ELF-1 (cell line): ENCODE results near the gene ATP11C.
A peak's percentile ranks its signal among the peaks of the same experiment; 100 is the strongest.

Experiments used
- DNase-seq: peaks from one replicate; pipeline ENCODE4 v3.0.0-alpha.2; 2016; ENCODE audit warnings: low read depth, low spot score

Gene ATP11C

DNA sequence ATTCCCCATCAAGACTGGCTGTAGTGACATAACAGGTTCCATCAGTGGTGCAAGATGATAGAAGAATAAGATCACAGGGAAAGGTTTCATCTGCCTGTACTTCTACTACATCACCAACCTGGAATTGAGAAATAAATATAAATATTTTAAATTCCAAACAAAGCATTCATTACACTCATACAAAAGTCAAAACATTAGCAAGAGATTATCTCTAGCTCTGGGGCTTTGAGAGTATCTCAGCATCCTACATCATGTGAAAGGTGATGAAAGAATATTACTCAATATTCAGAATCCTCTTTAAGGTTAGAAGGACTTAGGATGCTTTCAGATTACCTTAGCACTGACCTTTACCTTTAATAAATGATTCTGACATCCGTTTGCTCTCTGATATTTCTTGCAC, 128.4 kb downstream of the ATP11C start:
- DNase-seq: no peak

DNA sequence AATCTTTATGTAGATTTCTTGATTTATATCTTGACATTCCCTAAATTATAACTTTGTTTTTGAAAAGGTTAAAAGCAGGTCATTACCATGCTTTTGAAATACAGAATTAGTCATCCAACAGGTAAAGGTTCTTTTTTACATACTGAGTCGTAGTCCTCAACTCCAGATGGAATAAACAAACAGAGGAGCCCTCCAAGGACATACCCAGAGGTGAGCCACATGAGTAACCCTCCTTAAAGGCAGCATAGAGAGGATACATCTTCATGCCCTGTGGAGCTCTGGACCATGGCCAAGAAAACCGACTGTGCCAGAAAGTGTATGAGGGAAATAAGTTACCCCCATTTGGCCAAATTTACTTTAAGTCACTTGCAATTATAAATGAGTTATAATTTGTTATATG, 129.6 kb downstream of the ATP11C start:
- DNase-seq: no peak

DNA sequence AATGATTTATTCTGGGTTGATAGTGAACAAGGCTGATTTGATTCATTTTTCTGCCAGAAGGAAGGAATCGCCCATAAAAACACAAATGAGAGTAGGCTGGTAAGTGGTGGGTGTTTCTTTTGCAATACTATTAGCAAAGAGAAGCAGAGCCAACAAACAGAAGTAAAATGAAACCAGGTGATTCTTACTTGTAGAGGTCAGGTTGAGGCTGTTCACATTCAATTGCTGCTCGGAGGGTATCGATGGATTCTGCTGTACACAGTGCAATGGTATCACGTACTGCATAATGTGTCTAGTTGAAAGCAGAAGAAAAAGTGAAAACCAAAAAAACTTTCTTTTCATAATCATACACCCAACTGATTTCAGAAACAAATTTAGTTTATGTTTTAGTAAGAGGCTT, 130.8 kb downstream of the ATP11C start:
- DNase-seq: no peak

DNA sequence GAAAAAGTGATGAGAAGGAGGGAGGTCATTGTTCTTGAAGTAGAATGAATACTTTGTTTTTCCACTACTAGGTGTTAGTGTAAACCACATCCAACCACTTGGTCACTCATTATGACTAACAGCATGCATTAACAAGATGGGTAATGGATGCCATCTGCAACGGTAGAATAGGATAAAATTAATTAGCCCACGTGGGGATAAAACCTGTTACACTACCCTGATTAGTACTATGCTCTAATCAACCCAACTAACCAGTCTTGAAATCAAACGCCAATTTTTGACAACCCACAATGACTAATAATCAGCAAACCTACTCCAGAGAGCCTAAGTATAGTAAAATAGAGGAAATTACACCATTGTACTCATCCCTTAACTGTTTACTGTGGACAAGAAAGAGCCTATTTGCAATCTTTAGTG, 131.4 kb downstream of the ATP11C start:
- DNase-seq: no peak

DNA sequence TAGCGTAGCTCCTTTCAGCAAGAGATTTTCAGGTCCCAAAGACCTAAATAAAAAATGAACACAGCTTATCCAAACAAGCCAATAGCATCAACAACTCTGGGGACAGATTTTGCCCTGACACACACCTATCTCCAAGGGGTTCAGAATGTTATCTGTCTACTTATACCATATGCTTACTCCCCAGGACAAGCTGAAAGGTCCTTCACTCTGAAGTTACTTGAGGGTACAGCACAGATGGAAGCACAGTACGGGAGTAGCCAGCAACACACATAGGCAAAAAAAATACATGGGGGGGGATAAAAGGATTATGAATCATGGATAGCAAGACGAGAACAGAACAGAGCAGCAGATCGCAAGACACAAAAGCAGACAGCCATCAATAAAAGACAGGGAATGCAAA, 134.2 kb downstream of the ATP11C start:
- no peak for DNase-seq

DNA sequence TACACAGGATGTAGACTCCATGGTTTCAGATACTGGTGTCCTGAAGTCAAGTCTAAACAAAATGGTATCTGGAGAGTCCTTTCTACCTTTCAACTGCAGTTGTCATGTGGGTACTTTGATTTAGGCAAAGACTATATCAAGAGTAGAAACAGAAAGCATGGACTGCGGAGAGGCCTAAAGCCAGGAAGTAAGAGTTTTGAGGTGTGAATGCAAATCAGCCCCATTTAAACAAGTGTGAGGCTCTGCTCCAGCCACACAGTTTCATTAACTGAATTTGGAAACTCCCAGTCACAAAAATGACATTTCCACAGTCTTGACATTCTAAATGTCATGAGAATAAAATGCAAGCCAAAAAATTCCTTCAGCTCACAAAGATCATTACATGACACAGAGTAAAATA, 137.7 kb downstream of the ATP11C start:
- no peak for DNase-seq

DNA sequence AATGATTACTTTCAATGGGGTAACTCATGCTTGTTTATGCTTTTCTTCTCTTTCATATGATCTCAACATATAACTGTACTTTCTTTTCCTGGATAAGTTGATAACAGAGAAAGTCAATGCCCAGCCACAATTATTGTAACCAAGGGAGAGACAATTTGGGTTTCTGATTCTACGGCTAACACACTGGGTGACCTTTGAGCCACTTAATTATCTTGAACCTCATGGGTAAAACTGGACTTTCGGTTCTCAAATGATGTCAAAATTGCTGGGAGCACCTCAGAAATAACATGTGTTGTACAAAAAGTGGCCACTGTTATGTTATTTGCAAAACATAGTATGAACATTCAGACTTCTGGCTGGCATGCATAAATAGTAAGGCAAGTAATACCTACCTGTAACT, 145.3 kb downstream of the ATP11C start:
- DNase-seq: no peak

DNA sequence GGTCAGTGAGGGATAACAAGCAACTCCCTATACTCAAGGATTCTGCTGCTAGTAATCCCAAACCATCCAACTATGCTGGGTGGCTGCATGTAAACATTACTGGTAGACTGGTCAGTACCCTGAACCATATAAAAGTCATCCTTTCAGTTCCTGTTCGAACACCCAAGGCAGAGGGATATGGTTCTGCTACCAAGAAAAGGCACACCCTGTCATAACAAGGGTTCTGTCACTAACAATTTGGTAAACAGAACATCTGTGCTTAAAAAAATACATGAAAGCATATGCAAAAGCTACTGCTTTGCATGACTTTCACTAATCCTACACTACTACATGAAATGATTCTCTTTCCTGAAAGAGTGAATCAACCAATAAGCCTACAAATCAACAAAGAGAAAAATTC, 148.0 kb downstream of the ATP11C start:
- no peak for DNase-seq

DNA sequence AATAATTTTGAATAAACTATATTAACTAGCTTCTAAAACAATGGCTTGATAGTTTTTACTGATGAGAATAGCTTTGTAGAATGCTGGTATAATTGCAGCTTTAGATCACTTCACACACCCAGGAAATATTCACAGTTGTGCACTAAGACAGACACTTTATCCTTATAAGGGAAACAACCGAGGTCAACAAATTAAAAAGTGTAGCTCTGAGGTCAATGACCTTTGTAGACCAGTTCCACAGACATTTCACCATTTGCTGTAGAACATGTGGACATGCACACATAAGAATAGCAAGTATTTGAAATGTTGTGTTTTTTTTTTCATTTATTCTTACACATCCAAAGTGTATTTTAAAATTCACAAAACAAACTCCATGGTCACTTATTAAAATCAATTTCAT, 148.9 kb downstream of the ATP11C start:
- no peak for DNase-seq

DNA sequence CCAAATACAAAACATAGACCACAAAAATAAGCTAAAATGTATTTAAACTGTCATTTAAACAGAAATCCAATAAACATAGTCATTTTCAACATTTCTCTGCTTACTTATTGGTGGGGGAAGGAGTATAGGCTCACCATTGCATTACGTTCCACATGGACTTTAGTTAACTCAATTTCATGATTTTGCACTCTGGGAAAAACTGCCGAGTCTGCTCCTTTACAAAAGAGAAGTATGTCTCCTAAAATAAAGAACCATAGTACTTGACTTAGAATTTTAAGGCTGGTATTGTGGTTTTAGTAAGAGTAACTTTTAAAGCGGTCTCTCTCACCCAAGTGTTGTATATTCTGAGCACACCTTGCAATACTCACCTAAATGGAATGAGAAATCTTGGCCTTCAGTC, 149.8 kb downstream of the ATP11C start:
- DNase-seq: no peak

DNA sequence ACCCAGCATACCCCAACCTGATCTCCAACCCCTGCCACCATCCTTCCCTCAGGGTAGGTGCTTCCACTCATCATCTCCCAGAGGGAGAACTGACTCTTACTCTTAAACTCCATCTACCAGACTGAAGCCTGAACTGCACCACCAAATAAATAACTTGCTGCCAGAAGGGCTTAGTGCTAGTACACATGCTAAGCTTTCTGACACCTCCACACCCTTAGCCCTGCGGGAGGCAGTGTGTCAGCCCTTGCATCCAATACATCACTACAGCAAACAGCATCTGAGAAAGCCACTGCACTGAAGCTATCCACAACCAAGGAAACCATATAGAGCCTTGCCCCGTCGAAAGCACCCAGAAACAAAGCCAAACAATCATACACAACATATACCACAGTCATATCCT, 156.3 kb downstream of the ATP11C start:
- no peak for DNase-seq

DNA sequence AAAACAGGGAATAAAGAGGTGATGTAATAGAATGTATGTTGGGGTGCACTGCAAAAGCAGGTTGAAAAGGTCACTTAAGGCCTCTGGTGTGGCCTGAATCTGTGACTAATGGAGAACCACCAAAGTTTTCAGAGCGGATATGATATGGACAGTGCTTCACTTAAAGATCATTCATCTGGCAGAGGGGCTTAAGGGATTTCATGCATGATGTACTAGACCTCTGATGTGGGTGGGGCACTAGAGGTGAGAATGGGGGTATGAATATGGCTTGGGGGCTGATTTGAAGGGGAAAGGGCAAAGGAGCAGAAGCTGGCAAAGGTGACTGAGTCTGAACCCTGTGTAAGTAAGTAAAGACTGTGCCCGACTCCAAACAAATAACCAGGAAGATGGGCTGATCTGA, 162.5 kb downstream of the ATP11C start:
- no peak for DNase-seq

DNA sequence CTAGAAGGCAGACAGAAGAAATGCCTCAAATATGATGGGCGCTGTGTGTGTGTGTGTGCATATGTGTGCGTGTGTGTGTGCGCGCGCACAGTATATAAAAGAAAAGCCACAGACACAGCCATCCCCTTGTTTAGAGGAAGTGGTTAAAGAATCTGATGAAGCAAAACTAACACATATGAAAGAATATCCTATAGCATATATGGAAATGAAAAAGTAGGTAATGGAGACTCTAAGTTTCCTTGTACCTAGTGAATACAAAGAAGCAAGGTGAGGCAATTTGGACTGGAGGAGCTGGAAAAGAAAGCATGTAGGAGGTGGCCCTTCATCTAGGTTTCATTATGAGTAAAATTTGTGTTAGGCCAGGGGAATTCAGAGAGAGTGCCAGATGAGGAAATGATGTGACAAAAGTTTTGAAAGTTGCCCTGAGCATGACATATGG, 166.3 kb downstream of the ATP11C start:
- DNase-seq: no peak

DNA sequence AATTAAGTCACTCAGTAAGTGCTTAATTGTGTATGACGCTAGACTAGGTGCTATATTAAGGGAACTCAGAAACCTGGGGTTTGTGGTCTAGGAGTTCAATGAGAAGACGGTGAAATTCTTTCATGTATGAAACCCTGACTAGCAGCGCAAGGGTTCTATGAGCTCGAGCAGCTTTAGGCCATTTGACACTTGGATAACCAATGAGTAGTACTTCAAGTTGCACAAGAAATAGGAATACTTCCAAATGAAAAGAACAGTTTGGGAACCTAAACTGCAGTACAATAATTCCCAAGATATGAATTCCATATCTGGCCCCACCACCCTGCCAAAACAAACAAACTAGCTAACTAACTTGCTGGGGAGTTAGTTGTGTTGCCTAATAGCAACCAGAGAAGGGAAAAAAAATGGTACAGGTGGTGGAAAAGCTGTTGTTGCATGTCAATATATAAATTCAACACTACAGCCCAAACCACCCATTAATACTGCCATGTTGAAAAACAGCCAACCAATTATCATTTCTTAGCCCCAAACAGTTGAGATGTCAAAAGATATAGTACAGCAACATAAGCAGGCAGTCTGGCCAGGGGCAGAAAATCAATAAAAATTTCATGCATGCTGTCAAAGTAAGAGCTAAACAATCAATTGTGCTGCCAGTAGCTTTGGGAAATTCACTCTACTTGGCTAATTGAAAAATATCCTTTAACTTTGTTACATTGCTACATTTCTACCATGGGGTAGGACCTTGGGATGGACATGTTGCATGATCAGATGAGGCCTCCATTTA, 170.3 kb downstream of the ATP11C start:
- no peak for DNase-seq

DNA sequence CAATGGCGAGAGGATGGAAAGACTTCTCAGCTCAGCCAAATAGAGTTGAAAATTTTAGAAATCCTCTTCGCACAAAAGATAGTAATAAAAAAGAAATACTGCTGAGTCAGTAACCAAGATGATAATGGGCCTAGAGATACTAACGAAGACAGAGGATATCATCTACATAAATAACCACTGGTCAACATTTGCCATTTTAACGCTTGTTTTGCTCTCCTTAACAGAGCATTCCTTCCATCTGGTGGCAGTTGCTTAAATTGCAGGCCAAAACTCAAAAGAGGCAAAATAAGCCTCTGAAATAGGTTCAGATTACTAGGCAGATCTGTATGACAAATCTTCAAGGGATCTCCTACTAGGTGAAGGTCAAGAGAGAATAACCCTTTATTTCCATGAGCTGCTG, 173.2 kb downstream of the ATP11C start:
- peak; percentile 31 for DNase-seq

DNA sequence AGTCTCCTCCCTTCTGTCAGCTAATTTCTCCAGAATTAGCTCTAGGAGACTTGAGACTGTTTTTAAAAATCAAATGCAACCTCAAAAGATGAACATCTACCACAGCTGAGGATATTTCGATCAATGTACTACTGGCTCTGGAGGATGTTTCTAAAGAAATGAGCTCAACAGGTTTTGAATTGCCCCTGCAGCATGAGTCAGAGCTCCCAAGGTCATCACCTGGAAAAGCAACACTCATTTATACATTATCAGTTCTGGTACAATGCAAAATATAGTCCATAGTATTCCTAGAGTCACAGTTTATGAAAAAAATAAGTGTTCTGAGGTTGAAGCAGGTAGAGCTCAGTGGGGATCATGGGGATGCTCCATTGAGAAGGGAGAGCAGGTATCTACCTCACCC, 174.0 kb downstream of the ATP11C start:
- no peak for DNase-seq

DNA sequence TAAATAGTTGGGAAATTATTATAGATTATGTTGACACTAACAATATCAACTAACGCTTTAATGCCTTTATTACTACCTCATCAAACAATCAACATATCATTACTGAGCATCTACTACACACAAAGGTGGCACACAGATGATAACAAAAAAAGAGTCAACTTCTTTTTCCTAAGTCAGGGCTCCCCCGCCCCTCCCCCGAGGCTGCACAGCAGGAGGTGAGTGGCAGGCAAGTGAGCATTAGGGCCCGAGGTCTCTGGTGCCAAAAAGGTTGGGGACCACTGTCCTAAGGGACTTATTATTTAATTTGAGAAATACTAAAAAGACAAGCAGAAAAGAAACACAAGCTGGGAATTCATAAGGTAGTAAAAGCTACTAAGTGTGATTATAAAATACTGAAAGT, 174.6 kb downstream of the ATP11C start:
- no peak for DNase-seq

DNA sequence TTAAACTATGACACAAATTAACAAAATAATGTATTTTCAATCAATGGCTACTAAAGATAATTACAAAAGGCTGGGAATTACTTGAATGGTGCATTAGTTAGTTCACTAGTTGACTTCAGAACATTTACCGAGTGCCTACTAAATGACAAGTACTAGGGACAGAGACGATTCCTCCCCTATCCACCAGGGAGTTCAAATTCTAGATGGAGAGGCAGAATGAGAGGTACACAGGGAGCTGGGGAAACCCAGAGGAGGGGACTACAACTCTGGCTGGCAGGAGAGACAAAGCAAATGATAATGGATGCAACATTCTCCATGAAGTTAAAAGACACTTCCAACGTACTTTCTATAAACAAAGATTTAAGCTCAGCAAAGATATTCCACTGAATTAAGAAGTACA, 181.8 kb downstream of the ATP11C start:
- no peak for DNase-seq

DNA sequence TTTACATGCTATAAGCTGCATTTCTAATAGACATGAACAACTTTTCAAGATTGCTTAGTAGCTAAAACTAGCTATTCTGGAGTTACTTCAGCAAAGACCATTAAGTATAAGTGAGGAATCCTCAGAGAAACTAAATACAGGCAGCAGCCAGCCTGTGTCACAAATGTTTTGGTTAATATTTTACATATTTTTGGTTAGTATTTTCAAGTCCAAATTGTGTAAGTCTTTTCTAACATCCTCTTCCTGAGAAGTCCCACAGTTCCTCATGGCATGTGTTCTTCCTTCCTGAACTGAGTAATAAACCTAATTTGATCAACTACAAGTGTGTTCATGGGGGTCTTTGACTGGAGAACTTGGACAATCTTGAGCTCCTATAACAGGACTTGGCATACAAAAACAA, 182.5 kb downstream of the ATP11C start:
- no peak for DNase-seq

DNA sequence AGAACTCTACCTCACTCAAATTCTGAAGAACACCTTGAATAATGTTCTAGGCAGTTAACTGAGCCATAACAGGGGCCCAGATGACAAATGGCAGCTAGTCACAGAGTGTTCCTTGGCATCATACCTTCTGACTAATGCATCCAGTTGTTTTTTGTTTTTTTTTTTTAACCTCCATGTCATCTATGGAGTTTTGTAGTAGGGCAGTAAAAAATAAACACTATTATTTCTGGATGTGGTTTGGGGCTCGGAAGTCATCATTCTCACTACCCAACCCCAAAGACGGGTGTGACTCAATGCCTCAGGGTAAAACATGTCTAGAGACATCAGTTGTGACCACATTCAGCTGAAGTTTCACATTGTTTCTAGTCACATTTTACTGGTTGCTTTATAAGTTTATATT, 193.7 kb downstream of the ATP11C start:
- DNase-seq: no peak

DNA sequence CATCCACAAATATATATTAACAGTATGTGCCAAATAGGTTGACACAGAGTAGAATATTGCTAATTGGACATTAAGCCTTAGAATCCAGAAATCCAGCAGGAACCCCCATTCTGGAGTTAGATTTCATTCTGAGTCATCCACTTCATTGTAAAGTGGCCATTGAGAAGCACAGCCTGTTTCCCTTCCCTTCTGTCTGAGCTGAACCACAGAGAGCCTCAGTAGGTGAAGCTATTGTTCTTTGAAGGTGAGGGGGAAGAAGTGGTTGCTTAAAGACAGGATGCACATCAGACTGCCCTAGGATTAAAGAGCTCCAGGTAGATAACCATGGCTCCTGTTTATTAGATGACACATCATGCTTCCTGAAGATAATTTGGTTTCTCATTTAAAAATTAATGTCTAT, 194.3 kb downstream of the ATP11C start:
- DNase-seq: no peak

DNA sequence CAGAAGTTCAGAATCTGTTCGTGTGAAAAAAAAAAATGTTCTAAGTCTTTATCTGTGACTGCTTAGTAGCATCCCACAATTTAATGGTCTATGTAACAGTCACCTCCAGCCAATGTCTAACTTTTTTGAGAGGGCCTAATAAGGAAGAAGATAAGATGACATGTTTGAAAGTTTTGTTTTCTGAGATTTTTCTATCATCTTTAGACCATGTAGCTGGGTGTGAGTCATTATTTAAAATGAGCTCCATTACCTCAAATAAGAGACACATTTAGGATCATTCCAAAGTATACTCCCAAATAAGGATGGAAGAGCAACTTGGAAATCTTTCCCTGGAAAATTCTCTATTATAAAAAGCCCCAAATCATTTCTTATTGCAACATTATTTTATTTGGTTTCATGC, 196.7 kb downstream of the ATP11C start:
- no peak for DNase-seq

DNA sequence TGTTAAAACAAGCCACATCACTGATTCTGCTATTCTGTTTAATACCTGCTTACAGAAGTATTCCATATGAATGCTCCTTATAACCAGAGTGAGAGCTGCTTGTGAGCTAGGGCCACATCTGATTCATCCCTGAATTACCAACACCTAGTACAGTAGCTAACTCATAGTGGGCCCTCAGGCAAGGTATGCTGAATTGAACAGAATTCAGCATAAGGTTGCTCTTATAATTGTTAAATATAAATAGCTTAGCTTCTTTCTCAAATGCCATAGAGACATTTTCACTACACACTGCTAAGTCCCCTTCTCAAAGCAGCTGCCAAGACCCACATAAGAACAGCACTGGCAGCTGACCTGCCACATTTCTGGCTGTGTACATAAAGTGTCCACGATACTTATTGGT, 197.9 kb downstream of the ATP11C start:
- no peak for DNase-seq

DNA sequence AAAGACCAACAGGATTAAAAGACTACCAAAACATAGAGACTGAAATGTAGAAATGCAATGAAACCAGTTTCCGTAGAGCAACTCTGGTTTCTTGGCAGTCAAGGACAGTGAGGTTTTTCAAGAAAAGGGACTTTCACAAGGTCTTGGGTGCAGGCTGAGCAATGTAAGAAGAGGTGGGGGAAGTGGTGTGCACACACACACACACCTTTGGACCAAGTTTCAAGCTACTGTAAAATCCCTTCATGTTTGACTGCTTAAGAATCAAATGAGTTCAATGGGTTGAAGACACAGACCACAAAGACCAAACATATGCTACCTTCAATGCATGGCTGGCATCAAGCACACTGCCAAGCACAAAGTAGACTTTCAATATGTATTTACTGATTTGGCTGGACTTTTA, 207.1 kb downstream of the ATP11C start:
- DNase-seq: no peak
